Keratinocyte (primary cell): ENCODE measurements around the gene CCNK. TPM values are rescaled to one million over a fixed set of nuclear protein-coding genes. Genes with fewer than 3 reads are reported as not detected.

Source experiments
- DNase-seq: peaks from one replicate; pipeline ENCODE4 v3.0.0-alpha.2; 2011; ENCODE audit warnings: low read depth, missing footprints, low spot score
- FAIRE-seq: peaks from 2 replicates; lab custom pipeline; 2011; peaks lifted over from hg19 to GRCh38; lab: Jason Lieb, UNC
- H2AFZ ChIP-seq: 2 replicates; pipeline ENCODE4 v1.6.0; 2012; ENCODE audit warnings: low read length, control low read depth, inconsistent platforms; ENCODE audit not compliant: control insufficient read depth
- H3K27ac ChIP-seq: 2 replicates; pipeline ENCODE4 v1.5.1; 2011; ENCODE audit warnings: low read length; ENCODE audit not compliant: control insufficient read depth, insufficient read depth
- H3K27me3 ChIP-seq: 3 replicates; pipeline ENCODE4 v1.6.0; 2011; ENCODE audit warnings: low read length; ENCODE audit not compliant: control insufficient read depth, insufficient read depth; ENCODE audit errors: extremely low read depth
- H3K36me3 ChIP-seq, 2 experiments: 2 replicates in 1 of 2; 3 replicates in 1 of 2; pipeline ENCODE4 v1.5.1; 2011; ENCODE audit warnings: low read length in 2 of 2, mild to moderate bottlenecking in 1 of 2; ENCODE audit not compliant: control insufficient read depth in 2 of 2, insufficient read depth in 2 of 2; ENCODE audit errors: extremely low read depth in 1 of 2
- H3K4me1 ChIP-seq: 3 replicates; pipeline ENCODE4 v1.5.1; 2011; ENCODE audit warnings: low read length; ENCODE audit not compliant: control insufficient read depth, insufficient read depth; ENCODE audit errors: extremely low read depth
- H3K4me2 ChIP-seq: 3 replicates; pipeline ENCODE4 v1.6.0; 2011; ENCODE audit warnings: low read depth, low read length; ENCODE audit not compliant: control insufficient read depth, insufficient read depth; ENCODE audit errors: extremely low read depth
- H3K4me3 ChIP-seq, 3 experiments: fragments of 200-600 bp in 1 of 3; sonication (generic) in 1 of 3; 2 replicates in 2 of 3; 3 replicates in 1 of 3; pipeline ENCODE4 v1.5.1; 2011 to 2016; ENCODE audit warnings: low read length in 3 of 3, mild to moderate bottlenecking in 3 of 3, control low read depth in 2 of 3, inconsistent platforms in 1 of 3, low read depth in 1 of 3, mixed read lengths in 1 of 3, mixed run types in 1 of 3, moderate library complexity in 1 of 3; ENCODE audit not compliant: control insufficient read depth in 2 of 3, insufficient read depth in 2 of 3; ENCODE audit errors: extremely low read depth in 1 of 3
- H3K79me2 ChIP-seq: 2 replicates; pipeline ENCODE4 v1.6.0; 2012; ENCODE audit warnings: low read length; ENCODE audit not compliant: control insufficient read depth, insufficient read depth
- H3K9ac ChIP-seq: 3 replicates; pipeline ENCODE4 v1.6.0; 2011; ENCODE audit warnings: low read length; ENCODE audit not compliant: control insufficient read depth, insufficient read depth; ENCODE audit errors: extremely low read depth
- H3K9me1 ChIP-seq: 3 replicates; pipeline ENCODE4 v1.6.0; 2011; ENCODE audit warnings: low read length; ENCODE audit not compliant: control insufficient read depth, insufficient read depth; ENCODE audit errors: extremely low read depth
- H3K9me3 ChIP-seq: 2 replicates; pipeline ENCODE4 v1.5.1; 2012; ENCODE audit warnings: low read depth, low read length; ENCODE audit not compliant: control insufficient read depth
- H4K20me1 ChIP-seq: 3 replicates; pipeline ENCODE4 v1.6.0; 2011; ENCODE audit warnings: low read length; ENCODE audit not compliant: control insufficient read depth, insufficient read depth; ENCODE audit errors: extremely low read depth
- CTCF ChIP-seq, 3 experiments: IDR thresholded peaks in 1 of 3; conservative IDR thresholded peaks in 1 of 3; optimal IDR thresholded peaks in 1 of 3; 2 replicates in 2 of 3; 3 replicates in 1 of 3; pipeline versions ENCODE3 to v1.5.1; 2011; ENCODE audit warnings: low read length in 3 of 3, mild to moderate bottlenecking in 3 of 3, moderate library complexity in 2 of 3, control low read depth in 1 of 3, inconsistent platforms in 1 of 3; ENCODE audit not compliant: insufficient read depth in 2 of 3; ENCODE audit errors: extremely low read depth in 1 of 3
- EZH2 ChIP-seq: IDR thresholded peaks from one replicate; pipeline ENCODE4 v1.6.1; 2012; ENCODE audit warnings: inconsistent platforms, mild to moderate bottlenecking, low read length, moderate library complexity
- dilution Hi-C: fragments of 300-500 bp; cut with MboI; formaldehyde crosslinking; loops from one replicate; pipeline ENCODE4 v1.7.0; 2020; ENCODE audit warnings: low sequenced_read_pairs; ENCODE audit not compliant: extremely low pct_ligation_motif_present
- polyA plus RNA-seq, 5 experiments: library from polyadenylated mRNA; depleted of rRNA in 3 of 5; stranded (reverse) in 3 of 5; stranded (forward) in 1 of 5; unstranded in 1 of 5; fragments of >200 nt; gene quantifications; 1 replicate in 1 of 5; 2 replicates in 3 of 5; 3 replicates in 1 of 5; pipeline versions ENCODE4 v1.2.1 to v1.2.3, GENCODE V29; 2011 to 2012; ENCODE audit warnings: missing spikeins in 2 of 5, low read depth in 1 of 5, low replicate concordance in 1 of 5

The CCNK gene
- polyA plus RNA-seq, 1 donor (not counting 4 experiments of a cell fraction or from before 2014, with no cell fraction given): 12.8 TPM

- Histone ChIP-seq H4K20me1 (peaks cover 9% of the 10 kb centered on the region), H3K9ac (no peak overlapping the region), H3K4me2 (no peak overlapping the region), H3K79me2 (peaks cover 2% of the 10 kb centered on the region), H3K9me1 (no peaks in the 10 kb centered on the region), H2AFZ (no peak overlapping the region), H3K27ac (no peak overlapping the region), H3K9me3 (no peaks in the 10 kb centered on the region), H3K27me3 (no peaks in the 10 kb centered on the region), H3K36me3 (peaks cover 51 to 52% of the 10 kb centered on the region in 2 experiments), H3K4me1 (no peaks in the 10 kb centered on the region), H3K4me3 (no peak overlapping the region)
- TF ChIP-seq EZH2 (no peak), CTCF (optimal IDR thresholded peaks at IDR 0.05 in 1 of 3, IDR thresholded peaks at IDR 0.05 in 1 of 3, conservative IDR thresholded peaks at IDR 0.05 in 1 of 3; ENCODE audit: extremely low read depth in 1 of 3, insufficient read depth in 2 of 3, low read length in 3 of 3) (no peak)
- DNase-seq (no peak), FAIRE-seq (no peak)
- dilution Hi-C loops: no loop called here
These were observed 26.8 kb downstream of the CCNK start for GRCh38 chr14:99507860-99508640.

- FAIRE-seq: no peak
- H3K27ac ChIP-seq: no peak overlapping the region
These were observed 27.9 kb downstream of the CCNK start for GRCh38 chr14:99508896-99509629.

More at GRCh38 chr14:99508896-99509629, 27.9 kb downstream of the CCNK start:
- TF ChIP-seq EZH2 (no peak), CTCF (optimal IDR thresholded peaks at IDR 0.05 in 1 of 3, IDR thresholded peaks at IDR 0.05 in 1 of 3, conservative IDR thresholded peaks at IDR 0.05 in 1 of 3; ENCODE audit: extremely low read depth in 1 of 3, insufficient read depth in 2 of 3, low read length in 3 of 3) (no peak)
- Histone ChIP-seq H4K20me1 (peaks cover 9% of the 10 kb centered on the region), H3K9me3 (no peaks in the 10 kb centered on the region), H3K4me2 (no peak overlapping the region), H3K36me3 (peaks cover 47 to 52% of the 10 kb centered on the region in 2 experiments), H3K9me1 (no peaks in the 10 kb centered on the region), H2AFZ (no peak overlapping the region), H3K4me1 (no peaks in the 10 kb centered on the region), H3K27me3 (no peaks in the 10 kb centered on the region), H3K4me3 (no peak overlapping the region), H3K9ac (no peak overlapping the region), H3K79me2 (peaks cover 2% of the 10 kb centered on the region)
- dilution Hi-C loops: no loop called here
- DNase-seq: no peak
